SK-N-SH treated with all-trans-retinoic acid at 6 μM for 48 hours (cell line): ENCODE measurements around the gene CD320.

Experiments
- ARNTL ChIP-seq: fragments of 450-650 bp; formaldehyde crosslinking; IDR thresholded peaks from 2 replicates; pipeline ENCODE4 v1.5.0; 2020; ENCODE audit warnings: low read depth, mild to moderate bottlenecking, moderate library complexity, borderline replicate concordance
- OSR1 ChIP-seq: fragments of 250-450 bp; sonication (Bioruptor Pico); IDR thresholded peaks from 2 replicates; pipeline ENCODE4 v1.8.0; 2022; ENCODE audit warnings: moderate library complexity, mild to moderate bottlenecking, inconsistent platforms
- PATZ1 ChIP-seq: fragments of 250-450 bp; sonication (Bioruptor Pico); IDR thresholded peaks from 2 replicates; pipeline ENCODE4 v1.8.0; 2020; ENCODE audit warnings: mild to moderate bottlenecking, moderate library complexity, borderline replicate concordance
- RARB ChIP-seq: fragments of 250-450 bp; sonication (Bioruptor Pico); IDR thresholded peaks from 2 replicates; pipeline ENCODE4 v1.8.0; 2021; ENCODE audit warnings: mild to moderate bottlenecking, moderate library complexity
- SNAI2 ChIP-seq: fragments of 250-450 bp; sonication (Bioruptor Pico); IDR thresholded peaks from 2 replicates; pipeline ENCODE4 v1.5.0; 2020; ENCODE audit warnings: mild to moderate bottlenecking, moderate library complexity
- ZNF70 ChIP-seq: fragments of 450-650 bp; formaldehyde crosslinking; IDR thresholded peaks from 2 replicates; pipeline ENCODE4 v1.5.0; 2020; ENCODE audit warnings: mild to moderate bottlenecking, moderate library complexity

- TF ChIP-seq SNAI2 (CRISPR knock-in tag) (no peak), RARB (no peak), ZNF70 (no peak), OSR1 (CRISPR knock-in tag) (no peak), ARNTL (CRISPR knock-in tag) (no peak), PATZ1 (CRISPR knock-in tag) (no peak)
Observed at GRCh38 chr19:8319807-8320520, 11.8 kb upstream of the CD320 start.
